HepG2 (cell line): Measurements from ENCODE around the gene VWA3A. TPM values are rescaled to one million over a fixed set of nuclear protein-coding genes. Genes with fewer than 3 reads are reported as not detected.

Experiments
- ATF7-NPFF ChIP-seq: sonication (generic); formaldehyde crosslinking; IDR thresholded peaks from 2 replicates; pipeline ENCODE4 v1.8.1; 2023; ENCODE audit warnings: mild to moderate bottlenecking, low read depth, missing genetic modification reagents, moderate library complexity
- CBX1 ChIP-seq: IDR thresholded peaks from one replicate; pipeline ENCODE4 v1.6.1; 2016; ENCODE audit warnings: antibody characterized with exemption, low read depth
- CHCHD3 ChIP-seq: sonication (generic); formaldehyde crosslinking; IDR thresholded peaks from 2 replicates; pipeline ENCODE4 v1.8.0; 2022; ENCODE audit warnings: mild to moderate bottlenecking, missing genetic modification reagents, moderate library complexity
- CTCF ChIP-seq: sonication (generic); formaldehyde crosslinking; IDR thresholded peaks from 2 replicates; pipeline ENCODE4 v1.5.0; 2020; ENCODE audit warnings: mild to moderate bottlenecking, missing genetic modification reagents, moderate library complexity
- MAFF ChIP-seq: IDR thresholded peaks from 2 replicates; pipeline ENCODE4 v1.6.1; 2011; ENCODE audit warnings: low read depth, low read length, improper control_type of control experiment
- NFE2L2 ChIP-seq: fragments of 150-350 bp; IDR thresholded peaks from 2 replicates; pipeline ENCODE4 v1.6.1; 2014; ENCODE audit warnings: low read length
- NR1H2 ChIP-seq: sonication (generic); formaldehyde crosslinking; IDR thresholded peaks from 2 replicates; pipeline ENCODE4 v1.8.1; 2022; ENCODE audit warnings: low read depth, missing genetic modification reagents, borderline replicate concordance
- POLR2G ChIP-seq: fragments of 200-400 bp; formaldehyde crosslinking; IDR thresholded peaks from 2 replicates; pipeline ENCODE4 v1.6.1; 2018; ENCODE audit warnings: mild to moderate bottlenecking, low read depth, low read length, moderate library complexity
- STAT6 ChIP-seq: sonication (generic); formaldehyde crosslinking; IDR thresholded peaks from 2 replicates; pipeline ENCODE4 v1.4.0; 2020; ENCODE audit warnings: missing genetic modification reagents, mild to moderate bottlenecking, borderline replicate concordance
- TFAP4 ChIP-seq: sonication (generic); IDR thresholded peaks from 2 replicates; pipeline ENCODE4 v1.6.1; 2016; ENCODE audit warnings: low read depth, borderline replicate concordance
- ZBTB4 ChIP-seq: sonication (generic); formaldehyde crosslinking; IDR thresholded peaks from 2 replicates; pipeline ENCODE4 v1.4.0; 2020; ENCODE audit warnings: missing genetic modification reagents, mild to moderate bottlenecking, borderline replicate concordance
- ZBTB7A ChIP-seq: sonication (generic); formaldehyde crosslinking; IDR thresholded peaks from 2 replicates; pipeline ENCODE4 v1.8.0; 2022; ENCODE audit warnings: mild to moderate bottlenecking, missing genetic modification reagents
- ZFAT ChIP-seq: sonication (generic); formaldehyde crosslinking; conservative IDR thresholded peaks from 2 replicates; pipeline ENCODE4 v1.8.1; 2023; ENCODE audit warnings: missing genetic modification reagents, inconsistent platforms
- ZNF275 ChIP-seq: sonication (generic); formaldehyde crosslinking; IDR thresholded peaks from 2 replicates; pipeline ENCODE4 v1.8.0; 2022; ENCODE audit warnings: missing genetic modification reagents, mild to moderate bottlenecking, inconsistent platforms, borderline replicate concordance
- ZNF562 ChIP-seq: sonication (generic); formaldehyde crosslinking; IDR thresholded peaks from 2 replicates; pipeline ENCODE4 v1.8.0; 2022; ENCODE audit warnings: missing genetic modification reagents, borderline replicate concordance
- ZNF564 ChIP-seq: sonication (generic); formaldehyde crosslinking; IDR thresholded peaks from 2 replicates; pipeline ENCODE4 v1.8.1; 2023; ENCODE audit warnings: mild to moderate bottlenecking, missing genetic modification reagents
- ZNF572 ChIP-seq: sonication (generic); formaldehyde crosslinking; IDR thresholded peaks from 2 replicates; pipeline ENCODE4 v1.5.1; 2020; ENCODE audit warnings: mild to moderate bottlenecking, missing genetic modification reagents
- ZNF691 ChIP-seq: sonication (generic); formaldehyde crosslinking; IDR thresholded peaks from 2 replicates; pipeline ENCODE4 v1.4.0; 2020; ENCODE audit warnings: missing genetic modification reagents, low read depth, mild to moderate bottlenecking, borderline replicate concordance
- polyA plus RNA-seq, 8 experiments: library from polyadenylated mRNA; depleted of rRNA in 3 of 8; stranded (reverse) in 7 of 8; unstranded in 1 of 8; fragments of >200 nt; fragmentation: Illumina TruSeq in 4 of 8; extraction: Trizol in 4 of 8; gene quantifications; 2 replicates each; pipeline versions ENCODE4 v1.2.1 to v1.2.3, GENCODE V29; 2011 to 2016; ENCODE audit warnings: low read depth in 4 of 8, missing spikeins in 1 of 8, mixed read lengths in 1 of 8; ENCODE audit not compliant: insufficient read depth in 1 of 8
- total RNA-seq, 5 experiments: library from RNA; depleted of rRNA; stranded (reverse); fragments of >200 nt; fragmentation: Illumina TruSeq; extraction: Trizol; gene quantifications; 2 replicates each; pipeline ENCODE4 v1.2.3, GENCODE V29; 2016; ENCODE audit warnings: low read depth in 1 of 5

Gene VWA3A
- total and polyA plus RNA-seq, 2 of the 13 experiments (the other 11 are each of a cell fraction or from before 2014, with no cell fraction given), result 0.03 to 0.07 TPM

GRCh38 chr16:22191532-22192260 is 99.4 kb downstream of the VWA3A start (continued):
- TF ChIP-seq CBX1, result peak; percentile 23
- no peak for TF ChIP-seq ZNF572 (CRISPR knock-in tag)
- no peak for TF ChIP-seq NFE2L2
- TF ChIP-seq ZBTB7A (CRISPR knock-in tag), result no peak
- no peak for TF ChIP-seq CHCHD3
- TF ChIP-seq ZNF275 (CRISPR knock-in tag), result no peak
- no peak for TF ChIP-seq CTCF (CRISPR knock-in tag)
- TF ChIP-seq STAT6, result no peak
- no peak for TF ChIP-seq ZNF562 (CRISPR knock-in tag)
- 0 out of 2 replicates have a peak, but pooled peaks have one; percentile 45 for TF ChIP-seq ZNF564
- no peak; the same call in 1 of the 2 replicates for TF ChIP-seq TFAP4
- no peak for TF ChIP-seq ZBTB4 (CRISPR knock-in tag)
- no peak for TF ChIP-seq ZFAT (CRISPR knock-in tag)
- no peak for TF ChIP-seq NR1H2
- TF ChIP-seq POLR2G, result peak; percentile 96; the same call in 1 of the 2 replicates
- no peak; the same call in 1 of the 2 replicates for TF ChIP-seq ATF7-NPFF (CRISPR knock-in tag)
- TF ChIP-seq MAFF, result no peak
- no peak for TF ChIP-seq ZNF691 (CRISPR knock-in tag)
